Measurements from ENCODE around the gene NOP56. TPM values are rescaled to one million over a fixed set of nuclear protein-coding genes. Genes with fewer than 3 reads are reported as not detected.

Gene NOP56
- total and polyA plus RNA-seq, 2 of the 4 experiments (the other 2 are of a cell fraction) = 189 to 231 TPM

GRCh38 chr20:2618815-2619214 is 33.6 kb upstream of the NOP56 start:
- H2AFZ ChIP-seq (replicated peaks; ENCODE audit: low read length, poor library complexity) = no peak overlapping the region
- no peak overlapping the region for H2AK5ac ChIP-seq (ENCODE audit: low read depth, low read length)
- H4K5ac ChIP-seq (ENCODE audit: low read depth, low read length) = no peak overlapping the region
- no peak overlapping the region for H2BK120ac ChIP-seq (ENCODE audit: low read depth, low read length)
- ATAC-seq (ENCODE audit: low read depth) (no peak), DNase-seq (no peak)
- H3K56ac ChIP-seq (ENCODE audit: extremely low read depth, insufficient read depth, low read length) = no peak overlapping the region
- H3K9me1 ChIP-seq (ENCODE audit: insufficient read depth, low read length) = no peaks in the 10 kb centered on the region
- intact Hi-C loops (cut with micrococcal nuclease) (no loop called here), in situ Hi-C loops (cut with MboI; ENCODE audit: low sequenced_read_pairs) (no loop called here), dilution Hi-C loops (cut with HindIII; ENCODE audit: low sequenced_read_pairs, unreplicated experiment) (no loop called here)
- H3K79me1 ChIP-seq (ENCODE audit: low read depth in 1 of 2, low read length in 2 of 2) = no peaks in the 10 kb centered on the region
- H4K91ac ChIP-seq (ENCODE audit: insufficient read depth, low read depth, low read length) = no peak overlapping the region
- no peak overlapping the region for H3K18ac ChIP-seq (ENCODE audit: low read depth, low read length)
- no peaks in the 10 kb centered on the region for H3K4me1 ChIP-seq (ENCODE audit: control insufficient read depth, insufficient read depth, low read length)
- H3K9ac ChIP-seq (ENCODE audit: low read depth, low read length) = no peak overlapping the region
- no peak overlapping the region for H2BK15ac ChIP-seq (ENCODE audit: low read depth, low read length)
- WGBS, 2 experiments (ENCODE audit: extremely low coverage in 2 of 2, insufficient read length in 1 of 2) = no CpG with 5 or more reads among the region's 6 CpGs
- no peaks in the 10 kb centered on the region for H3K36me3 ChIP-seq (ENCODE audit: control insufficient read depth, insufficient read depth, low read length)
- H3K27ac ChIP-seq (ENCODE audit: insufficient read depth, low read length) = no peak overlapping the region
- ChIA-PET CTCF (interaction anchor here (0.8 kb wide), 1 partner anchor 17 kb away, joined by 3 read pairs; no protein-coding TSS in a partner anchor), POLR2A (ENCODE audit: unreplicated experiment) (no interaction called here)
- no peak overlapping the region for H2BK5ac ChIP-seq (ENCODE audit: low read depth, low read length, poor library complexity, severe bottlenecking)
- no peak overlapping the region for H3K4me2 ChIP-seq (ENCODE audit: low read depth, low read length)
- no peak overlapping the region for H3K14ac ChIP-seq (replicated peaks; ENCODE audit: low read depth, low read length)
- BruUV-seq (replicated peaks) = no TSS peak
- H3K23ac ChIP-seq (ENCODE audit: low read depth, low read length) = no peak overlapping the region
- peaks cover 4% of the 10 kb centered on the region for H3K27me3 ChIP-seq (ENCODE audit: control insufficient read depth, insufficient read depth, low read length)
- peaks cover 2% of the 10 kb centered on the region; the same call in 1 of the 2 replicates for H3K9me3 ChIP-seq (ENCODE audit: control insufficient read depth, insufficient read depth, low read length)
- no peak overlapping the region for H2BK20ac ChIP-seq (ENCODE audit: low read depth, low read length)
- no peak overlapping the region for H3K4me3 ChIP-seq (ENCODE audit: insufficient read depth, low read depth, low read length)
- no peaks in the 10 kb centered on the region for H4K20me1 ChIP-seq (ENCODE audit: insufficient read depth, low read length)
- no peak overlapping the region for H2AK9ac ChIP-seq (replicated peaks; ENCODE audit: low read depth, low read length, poor library complexity)
- H4K8ac ChIP-seq (ENCODE audit: low read depth in 2 of 2, low read length in 2 of 2) = no peak overlapping the region
- TF ChIP-seq RAD21 (IDR thresholded peaks at IDR 0.05; ENCODE audit: low read length) (no peak), NFE2L2 (IDR thresholded peaks at IDR 0.05; ENCODE audit: low read depth, low read length) (no peak), ELK1 (IDR thresholded peaks at IDR 0.05; ENCODE audit: borderline replicate concordance, low read depth, low read length) (no peak), MAFK (IDR thresholded peaks at IDR 0.05; ENCODE audit: low read depth, low read length) (no peak), RFX5 (IDR thresholded peaks at IDR 0.05; ENCODE audit: low read depth, low read length) (no peak), POLR2A (IDR thresholded peaks at IDR 0.05; ENCODE audit: low read depth, low read length) (no peak)
- no peak overlapping the region for H3K4ac ChIP-seq (ENCODE audit: low read depth, low read length)
